HG02852 (cell line): ENCODE data around the gene PHACTR3.

ENCODE experiments used
- ATAC-seq: cut with Tn5 transposase; IDR thresholded peaks from one replicate; pipeline ENCODE4 v1.9.1; 2021; ENCODE audit warnings: mild to moderate bottlenecking, moderate library complexity; ENCODE audit not compliant: unreplicated experiment

PHACTR3 gene

DNA sequence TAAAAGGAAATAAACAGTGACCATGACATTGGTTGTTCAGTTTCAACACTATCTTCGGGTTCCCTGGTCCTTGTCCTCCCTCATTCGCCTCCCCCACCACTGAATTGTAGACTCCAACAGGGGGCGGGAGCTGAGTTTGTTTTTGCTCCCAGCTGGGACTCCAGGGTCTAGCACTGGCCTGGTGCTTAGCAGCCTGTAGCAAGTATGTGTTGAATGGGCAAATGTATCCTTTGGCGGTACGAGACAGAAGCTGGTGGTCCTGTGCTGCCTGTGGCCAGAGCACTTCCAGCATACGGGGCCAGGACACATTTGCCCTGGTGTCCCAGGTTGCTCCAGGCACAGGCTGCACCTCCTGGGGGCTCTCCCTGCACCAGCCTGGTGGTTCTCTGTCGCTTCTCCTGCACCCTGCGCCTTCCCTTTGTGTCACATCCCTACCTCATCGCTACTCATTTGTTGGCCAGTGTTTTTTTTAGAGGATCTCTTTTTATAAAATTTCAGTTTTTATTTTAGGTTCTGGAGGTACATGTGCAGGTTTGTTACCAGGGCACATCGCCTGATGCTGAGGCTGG is 40.1 kb downstream of the PHACTR3 start:
- no peak for ATAC-seq

DNA sequence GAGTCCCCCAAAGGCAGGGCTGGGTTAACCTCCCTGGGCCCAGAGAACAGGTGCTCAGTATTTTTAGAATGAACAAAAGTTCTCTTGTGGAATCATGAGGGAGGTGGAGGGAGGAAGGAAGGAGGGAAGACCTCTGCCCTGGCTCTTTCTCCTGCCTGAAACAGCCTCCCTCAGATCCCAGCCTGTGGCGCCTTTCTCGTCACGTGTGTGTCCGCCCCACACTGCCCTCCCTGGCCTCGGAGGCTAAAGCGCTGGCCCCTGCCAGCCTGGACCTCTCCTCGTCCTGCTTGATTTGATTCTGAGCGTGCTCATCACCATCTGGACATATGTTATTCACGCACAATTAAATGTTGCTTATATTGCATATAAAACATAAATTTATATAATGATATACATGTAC is 40.9 kb downstream of the PHACTR3 start:
- ATAC-seq = no peak

DNA sequence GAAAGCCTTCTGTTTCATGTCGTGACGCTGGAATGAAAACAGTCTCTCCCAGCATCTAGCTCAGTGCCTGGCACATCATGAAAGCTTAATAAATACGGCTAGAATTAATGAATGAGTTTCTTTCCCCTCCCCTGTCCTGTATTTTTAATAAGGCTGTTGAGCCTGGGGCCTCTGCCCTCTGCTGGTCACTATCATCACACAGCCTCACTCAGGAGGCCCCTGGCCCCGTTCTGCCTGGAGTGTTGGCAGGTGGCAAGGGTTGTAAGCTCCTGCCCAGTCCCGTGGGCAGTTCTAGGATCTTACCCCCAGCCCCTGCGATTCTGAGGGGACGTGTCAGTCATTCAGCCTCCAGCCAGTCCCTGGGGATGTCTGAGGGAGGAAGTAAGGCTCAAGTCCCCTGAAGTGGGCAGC is 41.4 kb downstream of the PHACTR3 start:
- no peak for ATAC-seq

DNA sequence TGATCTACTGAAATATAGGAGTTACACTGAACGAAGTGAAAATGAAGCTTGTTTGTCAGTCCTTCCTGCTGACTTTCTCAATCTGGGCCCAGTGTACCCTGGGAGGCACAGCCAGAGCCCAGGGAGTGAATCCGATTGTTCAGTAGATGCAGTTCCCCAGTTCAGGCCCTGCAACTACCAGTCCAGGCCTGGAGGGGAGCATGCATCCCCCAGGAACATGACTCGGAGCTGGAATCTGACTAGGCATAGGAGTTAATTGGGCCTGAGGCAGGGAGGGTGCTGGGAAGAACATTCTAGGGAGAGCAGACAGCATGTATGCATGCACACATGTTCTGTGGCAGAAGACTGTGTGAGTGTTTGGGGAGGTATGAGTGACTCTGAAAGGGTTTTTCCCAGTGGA is 42.1 kb downstream of the PHACTR3 start:
- no peak for ATAC-seq

DNA sequence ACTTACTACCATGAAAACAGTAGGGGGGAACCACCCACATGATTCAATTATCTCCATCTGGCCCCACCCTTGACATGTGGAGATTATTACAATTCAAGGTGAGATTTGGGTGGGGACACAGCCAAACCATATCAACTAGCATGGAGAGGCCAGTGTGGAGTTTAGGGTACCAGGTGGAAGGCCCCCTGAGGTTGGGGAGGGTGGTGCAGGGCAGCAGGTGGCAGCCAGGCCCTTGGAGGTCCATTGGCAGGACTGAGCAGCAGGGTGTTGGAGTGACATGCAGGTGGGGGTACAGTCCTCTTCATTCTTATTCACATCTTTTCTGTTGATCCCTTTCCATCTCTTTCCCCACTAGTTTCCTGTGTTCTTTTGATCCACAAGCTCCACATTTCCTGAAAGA is 42.9 kb downstream of the PHACTR3 start:
- no peak for ATAC-seq

DNA sequence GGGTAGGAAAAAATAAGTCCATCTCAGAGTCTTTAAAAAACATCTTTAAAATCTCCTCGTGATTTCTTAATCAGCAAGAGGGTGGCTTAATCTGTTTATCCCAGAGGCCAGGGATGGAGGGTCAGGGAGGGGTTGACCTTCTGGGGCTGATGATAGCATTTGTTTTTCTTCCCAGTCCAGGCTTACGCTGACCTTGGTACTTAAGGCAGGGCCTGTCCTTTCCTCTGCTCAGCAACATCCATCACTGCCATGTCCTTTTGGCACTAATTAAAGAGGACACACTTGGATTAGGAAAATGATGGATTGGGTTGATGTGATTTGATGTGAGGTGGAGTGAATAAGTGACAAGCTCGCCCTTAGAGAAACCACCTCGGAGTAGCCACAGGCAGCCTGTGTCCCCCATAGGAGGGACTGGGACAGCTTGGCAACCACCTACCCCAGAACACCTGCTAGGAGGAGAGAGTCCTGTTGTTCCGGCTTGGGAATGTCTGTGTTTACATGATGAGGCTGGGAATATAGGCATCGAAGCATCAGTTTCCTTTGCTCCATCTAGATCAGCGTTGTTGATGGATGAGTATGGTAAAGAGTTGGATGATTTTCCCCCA is 44.2 kb downstream of the PHACTR3 start:
- ATAC-seq = no peak

DNA sequence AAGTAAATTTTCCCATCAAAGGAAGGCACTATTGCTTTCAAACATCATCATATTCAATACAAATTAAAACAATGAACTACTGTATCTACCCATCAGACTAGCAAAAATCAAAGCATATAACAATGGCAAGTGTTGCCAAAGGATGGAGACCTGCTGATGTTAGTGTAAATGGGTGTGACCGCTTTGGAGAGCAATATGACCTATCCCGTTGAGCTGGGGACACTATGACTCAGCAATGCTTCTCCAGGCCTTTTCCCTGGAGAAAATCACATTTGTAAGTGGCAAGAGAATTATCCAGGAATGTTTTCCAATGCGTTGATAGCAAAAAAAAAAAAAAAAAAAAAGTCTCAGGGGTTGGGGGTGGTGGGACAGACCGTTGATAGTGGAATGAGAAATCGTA is 46.1 kb downstream of the PHACTR3 start:
- no peak for ATAC-seq

DNA sequence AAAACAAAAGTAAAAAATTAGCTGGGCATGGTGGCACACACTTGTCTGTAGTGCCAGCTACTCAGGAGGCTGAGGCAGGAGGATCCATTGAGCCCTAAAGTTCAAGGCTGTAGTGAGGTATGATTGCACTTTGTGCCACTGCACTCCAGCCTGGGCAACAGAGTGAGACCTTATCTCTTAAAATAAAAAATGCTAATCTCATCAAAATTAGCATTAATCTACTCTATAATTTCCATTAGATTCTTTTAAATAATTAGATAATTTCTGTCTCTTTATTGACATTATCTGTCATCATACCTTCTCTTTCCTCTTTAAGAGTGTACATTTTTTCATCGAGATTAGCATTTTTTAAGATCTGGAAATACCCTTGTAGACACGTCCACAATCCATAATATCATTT is 48.0 kb downstream of the PHACTR3 start:
- no peak for ATAC-seq

DNA sequence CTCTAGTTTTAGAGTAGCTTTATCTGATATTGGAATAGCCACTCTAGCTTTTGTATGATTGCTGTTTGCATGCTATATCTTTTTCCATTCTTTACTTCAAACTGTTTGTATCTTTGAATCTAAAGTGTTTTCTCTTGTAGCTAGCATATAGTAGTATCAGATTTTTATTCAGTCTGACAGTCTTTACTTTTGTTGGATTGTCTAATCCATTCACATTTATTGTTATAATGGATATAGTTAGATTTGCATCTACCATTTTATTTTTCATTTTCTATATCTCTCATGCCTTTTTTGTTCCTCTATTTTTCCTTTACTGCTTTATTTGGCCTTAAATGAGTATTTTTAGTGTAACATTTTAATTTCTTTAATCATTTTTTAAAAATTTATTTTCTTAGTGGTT is 52.1 kb downstream of the PHACTR3 start:
- ATAC-seq = no peak

DNA sequence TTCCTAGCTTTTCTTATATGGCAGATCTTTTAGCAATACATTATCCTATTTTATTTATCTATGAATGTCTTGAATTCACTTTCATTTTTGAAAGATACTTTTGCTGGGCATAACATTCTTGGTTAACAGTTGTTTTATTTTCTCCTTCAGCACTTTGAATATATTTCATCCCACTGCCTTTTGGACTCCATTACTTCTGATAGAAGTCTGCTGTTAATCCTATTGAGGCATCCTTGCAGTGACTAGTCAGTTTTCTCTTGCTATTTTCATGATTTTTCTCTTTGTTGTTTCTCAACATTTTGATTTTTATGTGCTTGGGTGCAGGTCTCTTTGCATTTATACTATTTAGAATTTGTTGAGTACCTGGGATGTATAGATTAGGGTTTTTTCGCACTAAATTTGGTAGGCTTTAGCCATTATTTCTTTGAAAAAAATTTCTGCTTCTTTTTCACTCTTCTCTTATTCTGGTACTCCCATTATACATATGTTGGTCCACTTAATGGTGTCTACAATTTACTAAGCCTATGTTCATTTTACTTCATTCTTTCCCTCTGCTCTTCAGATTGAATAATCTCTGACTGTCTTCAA is 53.2 kb downstream of the PHACTR3 start:
- no peak for ATAC-seq

DNA sequence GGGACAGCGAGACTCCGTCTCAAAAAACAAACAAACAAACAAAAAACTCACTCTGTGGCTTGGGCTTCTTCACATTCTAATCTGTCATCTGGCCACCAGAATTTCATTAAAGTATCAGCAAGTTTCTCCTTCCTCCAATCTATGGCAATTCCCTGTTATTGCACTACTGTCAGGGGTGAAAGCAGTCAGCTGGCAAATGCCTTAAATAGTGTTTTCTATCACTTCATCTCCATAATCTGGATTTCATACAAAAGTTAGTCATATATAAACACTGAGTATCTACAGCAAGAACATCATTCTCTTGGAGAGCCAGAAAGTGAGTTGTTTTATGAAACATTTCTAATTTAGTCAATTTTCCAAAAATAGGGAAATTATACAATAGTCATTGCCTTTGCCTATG is 56.1 kb downstream of the PHACTR3 start:
- no peak for ATAC-seq

DNA sequence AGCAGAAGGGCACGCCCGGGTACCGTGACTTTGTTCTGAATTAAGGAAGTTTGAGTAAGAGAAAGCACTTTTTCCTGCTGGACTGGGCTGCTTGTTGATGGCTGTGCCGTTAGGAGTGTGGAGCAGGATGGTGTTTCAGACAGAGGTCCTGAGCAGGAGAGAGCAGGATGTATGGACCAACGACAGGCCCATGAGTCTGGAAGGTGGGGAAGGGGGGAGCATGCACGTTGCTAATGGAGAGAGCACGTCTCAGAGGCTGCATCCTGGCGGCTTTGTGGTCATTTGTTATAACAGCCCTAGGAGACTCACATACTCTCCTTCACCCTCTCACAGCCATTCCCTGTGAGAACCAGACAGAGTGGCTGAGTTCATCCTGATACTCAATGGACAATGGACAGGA is 56.8 kb downstream of the PHACTR3 start:
- ATAC-seq = no peak

DNA sequence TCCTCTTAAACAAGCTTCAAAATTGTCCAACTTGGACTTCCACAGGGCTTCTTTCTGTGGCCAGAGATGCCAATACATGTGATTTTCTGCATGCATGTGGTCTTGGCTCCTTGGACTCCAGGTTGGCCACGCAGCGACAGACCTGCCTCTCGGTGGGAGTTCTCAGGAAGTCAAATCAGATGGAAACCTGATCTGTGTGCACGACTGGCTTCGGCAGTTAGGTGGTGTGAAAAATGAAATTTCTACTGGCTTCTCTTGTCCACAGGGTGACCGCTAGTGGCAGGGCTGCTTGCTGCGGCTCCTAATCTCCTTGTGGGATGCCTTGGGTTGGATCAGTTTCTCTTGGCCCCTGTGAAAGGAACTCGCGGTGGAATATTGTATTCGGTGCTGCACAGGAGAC is 57.3 kb downstream of the PHACTR3 start:
- ATAC-seq = no peak

DNA sequence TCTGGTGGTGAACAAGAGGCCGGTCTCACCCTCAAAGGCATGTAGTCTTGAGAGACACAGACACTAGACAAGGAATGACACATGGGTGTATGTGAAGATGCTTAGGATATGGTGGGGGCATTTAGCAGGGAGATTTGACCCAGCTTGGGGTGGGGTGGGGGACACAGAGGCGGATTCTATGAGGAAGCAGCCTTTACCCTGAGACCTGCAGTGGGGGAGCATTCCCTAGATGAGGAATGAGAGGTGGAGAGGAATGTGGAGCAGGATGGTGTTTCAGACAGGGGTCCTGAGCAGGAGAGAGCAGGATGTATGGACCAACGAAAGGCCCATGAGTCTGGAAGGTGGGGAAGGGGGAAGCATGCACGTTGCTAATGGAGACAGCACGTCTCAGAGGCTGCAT is 57.8 kb downstream of the PHACTR3 start:
- no peak for ATAC-seq

DNA sequence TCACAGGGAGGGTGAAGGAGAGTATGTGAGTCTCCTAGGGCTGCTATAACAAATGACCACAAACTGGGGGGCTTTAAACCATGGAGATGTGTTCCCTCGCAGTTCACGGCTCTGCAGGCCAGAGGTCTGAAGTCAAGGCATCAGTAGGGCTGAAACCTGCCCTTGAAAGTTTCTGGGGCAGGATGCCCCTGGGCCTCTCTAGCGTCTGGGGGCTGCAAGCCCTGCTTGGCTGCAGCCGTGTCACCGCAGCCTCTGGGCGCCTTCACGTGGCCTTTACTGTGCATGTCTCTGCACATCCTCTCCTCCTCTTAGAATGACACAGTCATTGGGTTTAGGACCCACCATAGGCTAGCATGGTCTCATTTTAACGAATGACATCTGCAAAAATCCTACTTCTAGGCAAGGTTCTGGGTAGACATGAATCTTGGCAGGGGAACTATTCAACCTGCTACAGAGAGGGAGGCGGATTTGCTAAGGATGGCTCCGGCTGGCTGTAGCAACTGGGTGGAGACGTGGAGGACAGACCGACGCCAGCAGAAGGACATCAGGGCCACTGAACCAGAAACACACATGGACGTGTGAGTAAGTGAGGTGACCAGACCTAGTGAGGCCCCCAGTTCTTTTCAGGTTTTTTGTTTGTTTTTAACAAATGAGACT is 58.6 kb downstream of the PHACTR3 start:
- ATAC-seq = no peak

DNA sequence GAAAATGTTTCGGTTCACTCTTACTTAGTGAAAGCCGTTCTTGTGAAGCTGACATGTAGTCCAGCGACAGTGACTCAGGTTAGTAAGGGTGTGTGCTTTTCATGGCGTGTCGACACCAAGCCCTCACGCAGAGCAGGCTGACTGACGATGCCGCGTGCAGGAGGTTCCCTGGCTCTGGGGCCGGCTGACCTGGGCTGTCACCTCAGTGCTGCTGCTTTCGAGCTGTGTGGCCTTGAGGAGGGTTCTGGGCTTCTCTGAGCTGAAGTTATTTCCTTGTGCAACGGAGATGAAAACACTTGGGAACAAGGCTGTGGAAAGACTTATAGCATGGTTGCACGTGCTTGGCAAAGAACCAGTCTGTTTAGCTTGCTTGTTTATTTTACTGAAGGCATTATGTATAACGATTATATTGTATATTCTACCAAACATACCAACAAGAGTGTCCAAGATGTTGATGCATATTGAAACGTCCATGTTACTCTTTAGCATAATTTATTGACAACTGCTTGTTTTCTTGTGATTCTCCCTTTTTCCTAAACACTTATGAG is 59.2 kb downstream of the PHACTR3 start:
- ATAC-seq = no peak

DNA sequence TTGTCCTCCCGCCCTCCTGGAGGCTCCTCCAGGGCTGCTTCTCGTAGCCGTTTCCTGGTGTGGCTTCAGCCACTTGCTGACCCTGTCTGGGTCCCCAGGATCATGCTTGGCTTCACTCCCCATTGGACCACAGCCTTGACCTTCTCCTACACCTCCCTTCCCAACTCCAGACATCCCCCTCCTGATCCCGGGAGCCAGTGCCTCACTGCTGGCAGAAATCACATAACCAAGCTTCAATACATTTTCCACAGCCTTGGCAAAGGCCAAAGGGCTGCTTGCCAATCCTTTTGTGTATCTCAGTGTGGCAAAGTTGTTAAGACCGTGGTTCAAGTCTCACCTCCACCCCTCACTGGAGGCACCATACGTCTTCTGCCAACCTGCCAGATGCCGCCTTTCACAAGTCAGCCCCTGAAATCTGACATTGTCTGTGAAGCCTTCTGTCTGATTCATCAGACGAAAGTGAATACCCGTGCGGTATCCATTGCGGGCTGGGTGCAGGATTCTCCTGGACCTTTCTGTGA is 60.1 kb downstream of the PHACTR3 start:
- ATAC-seq = no peak

DNA sequence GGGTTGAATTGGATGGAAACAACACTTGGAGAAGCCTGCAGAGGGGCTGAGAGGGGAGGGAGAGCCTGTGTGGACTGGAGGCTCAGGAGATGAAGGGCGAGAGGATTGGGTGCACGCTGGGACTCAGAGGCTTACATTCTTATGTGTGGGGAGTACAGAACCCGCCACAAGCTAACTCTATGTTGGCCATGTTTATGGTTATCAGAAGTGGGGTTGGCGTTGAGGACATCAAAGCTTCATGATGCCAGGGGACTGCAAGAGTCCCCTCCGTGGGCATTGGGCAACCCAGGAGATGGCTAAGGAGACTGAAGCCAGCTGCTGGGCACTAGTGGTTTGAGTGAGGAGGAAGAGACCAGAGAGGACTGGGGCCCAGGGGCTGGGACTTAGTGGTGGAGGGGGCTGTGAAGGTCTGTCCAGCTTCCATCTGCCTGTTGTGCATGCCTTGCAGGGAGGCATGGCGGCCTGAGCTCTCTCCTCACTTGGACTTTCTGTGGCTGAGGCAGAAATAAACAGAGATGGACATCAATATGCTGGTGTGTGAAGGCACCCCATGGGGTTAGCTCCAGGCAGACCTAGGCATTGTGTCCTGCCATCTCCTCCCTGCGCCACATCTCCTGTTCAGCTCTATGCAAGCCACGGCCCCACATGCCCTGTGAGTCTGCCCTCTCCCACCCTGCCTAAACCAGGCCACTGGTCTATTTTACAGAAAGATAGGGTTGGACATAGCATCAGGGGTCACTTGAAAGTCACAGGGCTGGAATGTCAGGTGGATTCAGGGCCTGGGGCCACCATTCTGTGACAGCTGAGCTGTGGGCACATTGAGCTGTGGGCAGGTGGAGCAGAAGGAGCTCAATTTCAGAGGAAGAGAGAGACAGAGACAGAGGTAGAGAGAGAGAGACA is 61.6 kb downstream of the PHACTR3 start:
- ATAC-seq = no peak

DNA sequence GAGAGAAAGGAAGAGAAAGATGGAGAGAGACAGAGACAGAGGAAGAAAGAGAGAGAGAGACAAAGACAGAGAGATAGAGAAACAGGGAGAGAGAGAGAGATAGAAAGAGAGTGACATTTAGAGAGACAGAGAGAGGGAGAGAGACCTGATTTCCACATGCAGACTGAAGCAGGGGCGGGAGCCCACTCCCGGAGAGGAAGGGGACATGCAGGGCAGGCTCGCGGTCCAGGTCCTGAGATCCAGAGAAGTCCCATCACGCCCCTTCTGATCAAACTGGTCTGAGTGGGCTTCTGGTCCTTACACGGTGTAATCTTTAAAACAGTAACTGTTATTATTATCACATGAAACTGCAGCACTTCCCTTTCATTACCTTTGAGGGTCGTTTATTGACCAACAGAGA is 62.2 kb downstream of the PHACTR3 start:
- no peak for ATAC-seq

DNA sequence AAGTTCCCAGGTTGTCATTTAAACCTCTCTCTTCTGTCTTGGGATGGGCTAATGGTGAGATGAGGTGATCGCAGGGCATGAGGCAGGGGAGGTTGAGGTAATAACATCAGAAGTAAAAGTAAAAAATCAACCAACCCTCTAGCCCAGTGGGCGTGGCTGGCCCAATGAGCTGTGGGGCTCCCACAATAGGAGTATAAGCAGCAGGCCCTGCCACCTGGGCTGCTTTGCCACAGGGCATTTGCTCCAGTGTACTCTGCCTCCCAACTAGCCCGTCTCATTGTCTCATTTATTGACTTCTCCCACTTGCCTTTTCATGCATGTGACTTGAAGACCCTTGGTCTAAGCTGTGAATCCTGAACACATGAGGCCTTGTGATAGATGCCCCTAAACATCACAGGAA is 62.8 kb downstream of the PHACTR3 start:
- no peak for ATAC-seq

DNA sequence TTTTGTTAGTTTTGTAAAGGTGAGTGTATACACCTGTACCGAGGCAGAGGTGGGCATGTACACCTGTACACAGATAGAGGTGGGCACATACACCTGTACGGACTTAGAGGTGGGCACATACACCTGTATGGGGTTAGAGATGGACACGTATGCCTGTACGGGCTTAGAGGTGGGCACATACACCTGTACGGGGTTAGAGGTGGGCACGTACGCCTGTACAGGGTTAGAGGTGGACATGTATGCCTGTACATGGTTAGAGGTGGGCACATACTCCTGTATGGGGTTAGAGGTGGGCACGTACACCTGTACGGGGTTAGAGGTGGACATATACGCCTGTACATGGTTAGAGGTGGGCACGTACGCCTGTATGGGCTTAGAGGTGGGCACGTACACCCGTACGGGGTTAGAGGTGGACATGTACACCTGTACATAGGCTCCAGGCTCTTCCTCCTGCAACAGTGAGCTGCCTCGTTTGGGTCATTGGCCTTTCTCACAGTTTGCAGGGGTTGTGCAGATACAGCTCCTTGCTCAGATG is 63.7 kb downstream of the PHACTR3 start:
- ATAC-seq = no peak
